HepG2 (cell line): ENCODE data around the gene SMC1B. TPM values are rescaled to one million over a fixed set of nuclear protein-coding genes. Genes with fewer than 3 reads are reported as not detected.

Source experiments
- ARHGAP35 ChIP-seq: sonication (generic); formaldehyde crosslinking; IDR thresholded peaks from 2 replicates; pipeline ENCODE4 v1.9.0; 2022; ENCODE audit warnings: mild to moderate bottlenecking, inconsistent platforms, moderate library complexity, missing genetic modification reagents, borderline replicate concordance
- ARNT2 ChIP-seq: sonication (generic); formaldehyde crosslinking; IDR thresholded peaks from 2 replicates; pipeline ENCODE4 v1.8.0; 2022; ENCODE audit warnings: mild to moderate bottlenecking, low read depth, missing genetic modification reagents, moderate library complexity
- DRAP1 ChIP-seq: IDR thresholded peaks from 2 replicates; pipeline ENCODE4 v1.6.1; 2016; ENCODE audit warnings: missing genetic modification reagents, missing compliant biosample characterization
- FOXM1 ChIP-seq: sonication (generic); formaldehyde crosslinking; IDR thresholded peaks from 2 replicates; pipeline ENCODE4 v1.5.0; 2020; ENCODE audit warnings: missing genetic modification reagents
- GATAD2A ChIP-seq: IDR thresholded peaks from 2 replicates; pipeline ENCODE4 v1.6.1; 2016
- GMEB2 ChIP-seq: IDR thresholded peaks from 2 replicates; pipeline ENCODE4 v1.6.1; 2016; ENCODE audit warnings: missing biosample characterization, missing genetic modification reagents, low read depth
- HNRNPH1 ChIP-seq: fragments of 200-400 bp; formaldehyde crosslinking; optimal IDR thresholded peaks from 2 replicates; pipeline ENCODE3; 2017; ENCODE audit warnings: mild to moderate bottlenecking, low read depth, low read length
- REST ChIP-seq, 2 experiments: IDR thresholded peaks; 2 replicates each; pipeline ENCODE4 v1.6.1; 2011 to 2012; ENCODE audit warnings: low read length in 2 of 2, borderline replicate concordance in 1 of 2, low read depth in 1 of 2, mild to moderate bottlenecking in 1 of 2, moderate library complexity in 1 of 2
- SOX13 ChIP-seq, 3 experiments: fragments of 450-650 bp in 1 of 3; sonication (generic) in 1 of 3; formaldehyde crosslinking in 1 of 3; IDR thresholded peaks in 2 of 3; conservative IDR thresholded peaks in 1 of 3; 2 replicates each; pipeline versions ENCODE4 v1.5.0 to v1.6.1; 2016 to 2020; ENCODE audit warnings: antibody characterized with exemption in 1 of 3, mild to moderate bottlenecking in 1 of 3, missing compliant biosample characterization in 1 of 3, missing genetic modification reagents in 1 of 3, moderate library complexity in 1 of 3
- XRCC5 ChIP-seq: fragments of 200-400 bp; formaldehyde crosslinking; optimal IDR thresholded peaks from 2 replicates; pipeline ENCODE3; 2017; ENCODE audit warnings: mild to moderate bottlenecking, low read length
- ZBTB26 ChIP-seq: IDR thresholded peaks from 2 replicates; pipeline ENCODE4 v1.6.1; 2016; ENCODE audit warnings: missing compliant biosample characterization, missing genetic modification reagents, borderline replicate concordance
- ZNF230 ChIP-seq: sonication (generic); formaldehyde crosslinking; IDR thresholded peaks from 2 replicates; pipeline ENCODE4 v1.4.0; 2020; ENCODE audit warnings: mild to moderate bottlenecking, missing genetic modification reagents
- ZNF550 ChIP-seq: sonication (generic); formaldehyde crosslinking; IDR thresholded peaks from 2 replicates; pipeline ENCODE4 v1.4.0; 2020; ENCODE audit warnings: mild to moderate bottlenecking, missing genetic modification reagents, borderline replicate concordance
- ZNF557 ChIP-seq: sonication (generic); formaldehyde crosslinking; IDR thresholded peaks from 2 replicates; pipeline ENCODE4 v1.4.0; 2020; ENCODE audit warnings: missing genetic modification reagents
- ZNF709 ChIP-seq: sonication (generic); formaldehyde crosslinking; IDR thresholded peaks from 2 replicates; pipeline ENCODE4 v1.5.0; 2020; ENCODE audit warnings: mild to moderate bottlenecking, missing genetic modification reagents
- ZNF773 ChIP-seq: sonication (generic); formaldehyde crosslinking; IDR thresholded peaks from 2 replicates; pipeline ENCODE4 v1.4.0; 2020; ENCODE audit warnings: missing genetic modification reagents, borderline replicate concordance
- polyA plus RNA-seq, 8 experiments: library from polyadenylated mRNA; depleted of rRNA in 3 of 8; stranded (reverse) in 7 of 8; unstranded in 1 of 8; fragments of >200 nt; fragmentation: Illumina TruSeq in 4 of 8; extraction: Trizol in 4 of 8; gene quantifications; 2 replicates each; pipeline versions ENCODE4 v1.2.1 to v1.2.3, GENCODE V29; 2011 to 2016; ENCODE audit warnings: low read depth in 4 of 8, missing spikeins in 1 of 8, mixed read lengths in 1 of 8; ENCODE audit not compliant: insufficient read depth in 1 of 8
- total RNA-seq, 5 experiments: library from RNA; depleted of rRNA; stranded (reverse); fragments of >200 nt; fragmentation: Illumina TruSeq; extraction: Trizol; gene quantifications; 2 replicates each; pipeline ENCODE4 v1.2.3, GENCODE V29; 2016; ENCODE audit warnings: low read depth in 1 of 5
- TF ChIP-seq, protein P1 (sequence below): sonication (generic); formaldehyde crosslinking; IDR thresholded peaks from 2 replicates; pipeline ENCODE4 v1.4.0; 2020; ENCODE audit warnings: missing genetic modification reagents

Gene SMC1B
- total and polyA plus RNA-seq, 2 of the 13 experiments (the other 11 are each of a cell fraction or from before 2014, with no cell fraction given), result not detected

DNA sequence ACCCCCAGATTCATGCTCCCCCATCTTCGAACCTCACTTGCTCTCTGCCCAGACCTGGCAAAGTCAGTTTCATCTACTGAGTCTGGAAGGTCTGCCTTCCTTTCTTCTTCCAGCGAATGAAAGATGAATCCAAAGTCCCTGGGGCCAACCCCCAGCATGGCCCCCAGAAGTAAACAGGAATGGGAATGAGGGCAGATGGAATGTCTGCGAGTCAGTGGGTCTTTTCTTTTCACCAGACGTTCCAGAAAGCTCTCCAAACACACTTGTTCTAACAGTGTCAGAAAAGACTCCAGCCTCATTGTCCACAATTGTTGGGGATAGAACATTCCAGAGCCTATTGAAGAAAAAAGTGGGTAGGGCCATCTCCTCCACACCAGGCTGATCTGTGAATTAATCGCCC is 28.7 kb upstream of the SMC1B start (continued):
- TF ChIP-seq, protein P1, sequence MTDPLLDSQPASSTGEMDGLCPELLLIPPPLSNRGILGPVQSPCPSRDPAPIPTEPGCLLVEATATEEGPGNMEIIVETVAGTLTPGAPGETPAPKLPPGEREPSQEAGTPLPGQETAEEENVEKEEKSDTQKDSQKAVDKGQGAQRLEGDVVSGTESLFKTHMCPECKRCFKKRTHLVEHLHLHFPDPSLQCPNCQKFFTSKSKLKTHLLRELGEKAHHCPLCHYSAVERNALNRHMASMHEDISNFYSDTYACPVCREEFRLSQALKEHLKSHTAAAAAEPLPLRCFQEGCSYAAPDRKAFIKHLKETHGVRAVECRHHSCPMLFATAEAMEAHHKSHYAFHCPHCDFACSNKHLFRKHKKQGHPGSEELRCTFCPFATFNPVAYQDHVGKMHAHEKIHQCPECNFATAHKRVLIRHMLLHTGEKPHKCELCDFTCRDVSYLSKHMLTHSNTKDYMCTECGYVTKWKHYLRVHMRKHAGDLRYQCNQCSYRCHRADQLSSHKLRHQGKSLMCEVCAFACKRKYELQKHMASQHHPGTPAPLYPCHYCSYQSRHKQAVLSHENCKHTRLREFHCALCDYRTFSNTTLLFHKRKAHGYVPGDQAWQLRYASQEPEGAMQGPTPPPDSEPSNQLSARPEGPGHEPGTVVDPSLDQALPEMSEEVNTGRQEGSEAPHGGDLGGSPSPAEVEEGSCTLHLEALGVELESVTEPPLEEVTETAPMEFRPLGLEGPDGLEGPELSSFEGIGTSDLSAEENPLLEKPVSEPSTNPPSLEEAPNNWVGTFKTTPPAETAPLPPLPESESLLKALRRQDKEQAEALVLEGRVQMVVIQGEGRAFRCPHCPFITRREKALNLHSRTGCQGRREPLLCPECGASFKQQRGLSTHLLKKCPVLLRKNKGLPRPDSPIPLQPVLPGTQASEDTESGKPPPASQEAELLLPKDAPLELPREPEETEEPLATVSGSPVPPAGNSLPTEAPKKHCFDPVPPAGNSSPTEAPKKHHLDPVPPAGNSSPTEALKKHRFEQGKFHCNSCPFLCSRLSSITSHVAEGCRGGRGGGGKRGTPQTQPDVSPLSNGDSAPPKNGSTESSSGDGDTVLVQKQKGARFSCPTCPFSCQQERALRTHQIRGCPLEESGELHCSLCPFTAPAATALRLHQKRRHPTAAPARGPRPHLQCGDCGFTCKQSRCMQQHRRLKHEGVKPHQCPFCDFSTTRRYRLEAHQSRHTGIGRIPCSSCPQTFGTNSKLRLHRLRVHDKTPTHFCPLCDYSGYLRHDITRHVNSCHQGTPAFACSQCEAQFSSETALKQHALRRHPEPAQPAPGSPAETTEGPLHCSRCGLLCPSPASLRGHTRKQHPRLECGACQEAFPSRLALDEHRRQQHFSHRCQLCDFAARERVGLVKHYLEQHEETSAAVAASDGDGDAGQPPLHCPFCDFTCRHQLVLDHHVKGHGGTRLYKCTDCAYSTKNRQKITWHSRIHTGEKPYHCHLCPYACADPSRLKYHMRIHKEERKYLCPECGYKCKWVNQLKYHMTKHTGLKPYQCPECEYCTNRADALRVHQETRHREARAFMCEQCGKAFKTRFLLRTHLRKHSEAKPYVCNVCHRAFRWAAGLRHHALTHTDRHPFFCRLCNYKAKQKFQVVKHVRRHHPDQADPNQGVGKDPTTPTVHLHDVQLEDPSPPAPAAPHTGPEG (CRISPR knock-in tag), result no peak
- no peak for TF ChIP-seq GMEB2
- no peak for TF ChIP-seq DRAP1 (CRISPR knock-in tag)
- TF ChIP-seq SOX13 (IDR thresholded peaks at IDR 0.05), result no peak
- peak in 1 of 2 experiments; percentile 67; a peak in 1 of 4 replicates for TF ChIP-seq SOX13 (CRISPR knock-in tag; conservative IDR thresholded peaks at IDR 0.05 in 1 of 2, IDR thresholded peaks at IDR 0.05 in 1 of 2)
- TF ChIP-seq FOXM1 (CRISPR knock-in tag), result no peak
- TF ChIP-seq ZBTB26 (CRISPR knock-in tag), result peak; percentile 60; the same call in 1 of the 2 replicates
- no peak for TF ChIP-seq ZNF230 (CRISPR knock-in tag)
- TF ChIP-seq ARHGAP35 (CRISPR knock-in tag), result no peak
- no peak for TF ChIP-seq ARNT2
- no peak for TF ChIP-seq HNRNPH1
- TF ChIP-seq ZNF709 (CRISPR knock-in tag), result no peak
- TF ChIP-seq GATAD2A (CRISPR knock-in tag), result peak; percentile 66; the same call in 1 of the 2 replicates
- TF ChIP-seq XRCC5, result no peak
- TF ChIP-seq ZNF773 (CRISPR knock-in tag), result no peak
- no peak for TF ChIP-seq ZNF550 (CRISPR knock-in tag)
- no peak for TF ChIP-seq REST (IDR thresholded peaks at IDR 0.05; ENCODE audit: borderline replicate concordance in 1 of 2, low read depth in 1 of 2, low read length in 2 of 2)
- no peak for TF ChIP-seq ZNF557
